NCI-H2081 treated with DMSO at 0.1 percent for 48 hours (cell line): Measurements from ENCODE around the gene PZP.
"Not testable (repeated sequence)": the region's sequence is repeated elsewhere in the genome, so short reads cannot be mapped to it uniquely, and the experiment has no call there.

Experiments used
- DNase-seq: peaks from one replicate; lab custom pipeline; 2025; lab: John Stamatoyannopoulos, UW

The PZP gene

GRCh38 chr12:9208229-9208628, at the start of gene PZP:
Gene PZP, minus strand, starts transcription at chr12:9208395. Its CDS starts 54 bp downstream, at chr12:9208341.
- DNase-seq, result no peak

- no peak for DNase-seq
Observed at GRCh38 chr12:9256758-9257405, 48.7 kb upstream of the PZP start.

- DNase-seq, result no peak
Observed at GRCh38 chr12:9256341-9256740, 48.1 kb upstream of the PZP start.

GRCh38 chr12:9255837-9256236, 47.6 kb upstream of the PZP start:
- no peak for DNase-seq

GRCh38 chr12:9253464-9253863, 45.3 kb upstream of the PZP start:
- no peak for DNase-seq

GRCh38 chr12:9252791-9253190, 44.6 kb upstream of the PZP start:
- not testable (repeated sequence) for DNase-seq

GRCh38 chr12:9252256-9252655, 44.1 kb upstream of the PZP start:
- DNase-seq, result no peak

- no peak for DNase-seq
Observed at GRCh38 chr12:9248435-9248834, 40.2 kb upstream of the PZP start.

GRCh38 chr12:9244894-9245293, 36.7 kb upstream of the PZP start:
- DNase-seq, result no peak

- no peak for DNase-seq
Observed at GRCh38 chr12:9243999-9244649, 35.9 kb upstream of the PZP start.

- no peak for DNase-seq
Observed at GRCh38 chr12:9241301-9241700, 33.1 kb upstream of the PZP start.

GRCh38 chr12:9240776-9241175, 32.6 kb upstream of the PZP start:
- no peak for DNase-seq

- not testable (repeated sequence) for DNase-seq
Observed at GRCh38 chr12:9240004-9240635, 31.9 kb upstream of the PZP start.

GRCh38 chr12:9237286-9237685, 29.1 kb upstream of the PZP start:
- no peak for DNase-seq

GRCh38 chr12:9235519-9235918, 27.3 kb upstream of the PZP start:
- DNase-seq, result no peak

GRCh38 chr12:9227950-9228349, 19.8 kb upstream of the PZP start:
- DNase-seq, result no peak

GRCh38 chr12:9223830-9224229, 15.6 kb upstream of the PZP start:
- DNase-seq, result no peak

- no peak for DNase-seq
Observed at GRCh38 chr12:9221483-9221882, 13.3 kb upstream of the PZP start.

- not testable (repeated sequence) for DNase-seq
Observed at GRCh38 chr12:9221011-9221410, 12.8 kb upstream of the PZP start.

GRCh38 chr12:9214534-9214933, 6.3 kb upstream of the PZP start:
- no peak for DNase-seq

GRCh38 chr12:9211687-9212086, 3.5 kb upstream of the PZP start:
- DNase-seq, result no peak

GRCh38 chr12:9204380-9204779, 3.8 kb downstream of the PZP start:
- no peak for DNase-seq

GRCh38 chr12:9198012-9198411, 10.2 kb downstream of the PZP start:
- no peak for DNase-seq
